ENCODE data around the gene NOC2L.

NOC2L gene

DNA sequence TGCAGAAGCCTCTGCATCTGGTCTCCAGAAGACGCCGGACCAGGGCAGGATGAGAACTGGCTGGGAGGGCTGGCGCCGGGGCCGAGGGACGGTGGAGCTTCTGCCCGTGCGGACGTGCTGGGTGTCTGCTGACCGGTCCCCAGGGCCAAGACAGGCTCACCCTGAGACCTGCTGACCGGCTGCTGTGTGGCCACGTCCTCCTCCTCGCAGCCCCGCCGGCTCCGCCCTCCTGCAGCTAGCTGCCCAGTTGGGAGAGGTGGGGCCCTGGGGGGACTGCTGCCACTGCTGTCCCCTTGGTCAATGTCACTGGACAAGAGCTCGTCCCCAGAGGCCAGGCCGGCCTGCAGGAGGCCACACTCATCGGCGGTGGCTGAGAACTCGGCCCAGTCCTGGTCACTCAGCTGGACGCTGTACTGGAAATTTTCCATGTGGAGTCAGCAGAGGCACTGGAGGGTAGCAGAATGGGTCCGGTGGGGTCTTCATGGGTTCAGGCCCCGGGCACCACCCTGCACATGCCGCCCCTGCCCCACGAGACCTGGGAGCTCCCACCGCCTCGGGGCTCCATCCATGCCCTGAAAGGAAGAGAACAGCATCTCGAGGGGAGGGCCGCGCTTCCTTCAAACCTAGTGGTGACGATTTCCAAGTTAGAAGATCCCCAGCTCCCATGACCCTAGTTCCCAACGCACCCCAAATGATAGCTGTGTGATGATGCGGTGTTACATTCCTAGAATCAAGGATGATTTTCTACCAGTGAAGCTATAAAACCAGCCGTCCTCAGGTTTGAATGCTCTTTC is 21.7 kb upstream of the NOC2L start:
- TF ChIP-seq, protein P1, sequence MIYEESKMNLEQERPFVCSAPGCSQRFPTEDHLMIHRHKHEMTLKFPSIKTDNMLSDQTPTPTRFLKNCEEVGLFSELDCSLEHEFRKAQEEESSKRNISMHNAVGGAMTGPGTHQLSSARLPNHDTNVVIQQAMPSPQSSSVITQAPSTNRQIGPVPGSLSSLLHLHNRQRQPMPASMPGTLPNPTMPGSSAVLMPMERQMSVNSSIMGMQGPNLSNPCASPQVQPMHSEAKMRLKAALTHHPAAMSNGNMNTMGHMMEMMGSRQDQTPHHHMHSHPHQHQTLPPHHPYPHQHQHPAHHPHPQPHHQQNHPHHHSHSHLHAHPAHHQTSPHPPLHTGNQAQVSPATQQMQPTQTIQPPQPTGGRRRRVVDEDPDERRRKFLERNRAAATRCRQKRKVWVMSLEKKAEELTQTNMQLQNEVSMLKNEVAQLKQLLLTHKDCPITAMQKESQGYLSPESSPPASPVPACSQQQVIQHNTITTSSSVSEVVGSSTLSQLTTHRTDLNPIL (CRISPR knock-in tag; IDR thresholded peaks at IDR 0.05; ENCODE audit: low read depth) = no peak
- TF ChIP-seq ZFP3 (CRISPR knock-in tag; IDR thresholded peaks at IDR 0.05) = no peak
- no peak for TF ChIP-seq GLIS3 (CRISPR knock-in tag; IDR thresholded peaks at IDR 0.05)
- TF ChIP-seq, protein P2, sequence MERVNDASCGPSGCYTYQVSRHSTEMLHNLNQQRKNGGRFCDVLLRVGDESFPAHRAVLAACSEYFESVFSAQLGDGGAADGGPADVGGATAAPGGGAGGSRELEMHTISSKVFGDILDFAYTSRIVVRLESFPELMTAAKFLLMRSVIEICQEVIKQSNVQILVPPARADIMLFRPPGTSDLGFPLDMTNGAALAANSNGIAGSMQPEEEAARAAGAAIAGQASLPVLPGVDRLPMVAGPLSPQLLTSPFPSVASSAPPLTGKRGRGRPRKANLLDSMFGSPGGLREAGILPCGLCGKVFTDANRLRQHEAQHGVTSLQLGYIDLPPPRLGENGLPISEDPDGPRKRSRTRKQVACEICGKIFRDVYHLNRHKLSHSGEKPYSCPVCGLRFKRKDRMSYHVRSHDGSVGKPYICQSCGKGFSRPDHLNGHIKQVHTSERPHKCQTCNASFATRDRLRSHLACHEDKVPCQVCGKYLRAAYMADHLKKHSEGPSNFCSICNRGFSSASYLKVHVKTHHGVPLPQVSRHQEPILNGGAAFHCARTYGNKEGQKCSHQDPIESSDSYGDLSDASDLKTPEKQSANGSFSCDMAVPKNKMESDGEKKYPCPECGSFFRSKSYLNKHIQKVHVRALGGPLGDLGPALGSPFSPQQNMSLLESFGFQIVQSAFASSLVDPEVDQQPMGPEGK (CRISPR knock-in tag; IDR thresholded peaks at IDR 0.05; ENCODE audit: borderline replicate concordance) = no peak
- TF ChIP-seq TSHZ2 (CRISPR knock-in tag; IDR thresholded peaks at IDR 0.05) = no peak
- no peak for TF ChIP-seq CSDC2 (CRISPR knock-in tag; IDR thresholded peaks at IDR 0.05)
- no peak for TF ChIP-seq ZNF565 (CRISPR knock-in tag; conservative IDR thresholded peaks at IDR 0.05; ENCODE audit: low read depth)
- TF ChIP-seq OSR1 (CRISPR knock-in tag; IDR thresholded peaks at IDR 0.05) = no peak
- TF ChIP-seq TCF4 (CRISPR knock-in tag; IDR thresholded peaks at IDR 0.05; ENCODE audit: borderline replicate concordance) = no peak
- TF ChIP-seq TOX (CRISPR knock-in tag; IDR thresholded peaks at IDR 0.05; ENCODE audit: borderline replicate concordance) = no peak
- no peak for TF ChIP-seq CSRNP3 (CRISPR knock-in tag; IDR thresholded peaks at IDR 0.05)

DNA sequence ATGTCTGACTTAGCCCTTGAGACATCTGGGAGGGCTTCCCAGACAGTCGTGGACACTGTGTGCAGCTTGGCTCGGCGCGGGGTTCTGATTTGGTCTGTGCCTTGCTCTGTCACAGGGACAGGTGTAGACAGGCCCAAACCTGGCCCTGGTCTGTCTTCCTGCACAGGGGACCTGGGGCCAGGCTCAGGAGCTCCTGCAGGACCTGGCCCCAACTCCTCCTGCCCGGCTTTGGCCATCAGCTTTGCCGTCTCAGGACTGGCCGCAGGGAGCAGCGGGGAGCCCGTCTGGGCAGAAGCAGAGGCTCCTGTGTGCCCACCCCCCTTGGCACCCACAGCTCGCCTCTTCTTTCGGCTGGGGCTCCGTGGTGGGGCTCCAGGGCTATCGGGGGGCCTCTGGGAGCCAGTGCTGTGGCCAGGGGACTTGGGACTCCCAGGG is 21.1 kb upstream of the NOC2L start:
- ATAC-seq = 0 out of 3 replicates have a peak, but pooled peaks have one; percentile 4
- TF ChIP-seq GLIS3 (CRISPR knock-in tag; IDR thresholded peaks at IDR 0.05) (no peak), ZFP30 (CRISPR knock-in tag; IDR thresholded peaks at IDR 0.05) (no peak), ZNF565 (CRISPR knock-in tag; conservative IDR thresholded peaks at IDR 0.05; ENCODE audit: low read depth) (no peak), ZC3H10 (CRISPR knock-in tag; IDR thresholded peaks at IDR 0.05) (no peak), TSHZ2 (CRISPR knock-in tag; IDR thresholded peaks at IDR 0.05) (no peak)

More for the DNA sequence above, 21.7 kb upstream of the NOC2L start:
- ATAC-seq = no peak

DNA sequence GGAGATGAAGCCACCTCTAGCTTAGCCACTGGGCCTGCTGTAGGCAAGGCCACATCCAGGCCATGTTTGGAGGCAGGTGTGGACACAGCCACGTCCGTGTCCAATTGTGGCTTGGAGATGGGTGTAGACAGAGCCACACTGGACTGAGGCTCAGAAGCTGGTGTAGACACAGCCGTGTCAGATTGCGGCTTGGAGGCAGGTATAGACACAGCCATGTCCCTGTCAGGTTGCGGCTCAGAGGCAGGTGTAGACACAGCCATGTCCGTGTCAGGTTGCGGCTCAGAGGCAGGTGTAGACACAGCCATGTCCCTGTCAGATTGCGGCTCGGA is 20.7 kb upstream of the NOC2L start:
- no peak for TF ChIP-seq PPARA (CRISPR knock-in tag; IDR thresholded peaks at IDR 0.05; ENCODE audit: borderline replicate concordance)
- no peak for TF ChIP-seq CSRNP3 (CRISPR knock-in tag; IDR thresholded peaks at IDR 0.05)
- no peak for TF ChIP-seq ESRRG (CRISPR knock-in tag; IDR thresholded peaks at IDR 0.05)
- no peak for TF ChIP-seq GLIS3 (CRISPR knock-in tag; IDR thresholded peaks at IDR 0.05)
- no peak for TF ChIP-seq SNAI2 (CRISPR knock-in tag; IDR thresholded peaks at IDR 0.05)
- no peak for TF ChIP-seq ZNF70 (CRISPR knock-in tag; IDR thresholded peaks at IDR 0.05)
- TF ChIP-seq OSR1 (CRISPR knock-in tag; IDR thresholded peaks at IDR 0.05) = no peak
- no peak for TF ChIP-seq RARB (CRISPR knock-in tag; IDR thresholded peaks at IDR 0.05)
- no peak for TF ChIP-seq ZNF565 (CRISPR knock-in tag; conservative IDR thresholded peaks at IDR 0.05; ENCODE audit: low read depth)
- TF ChIP-seq, protein P2 (CRISPR knock-in tag; IDR thresholded peaks at IDR 0.05; ENCODE audit: borderline replicate concordance) = no peak
- no peak for ATAC-seq

Measured in SK-N-SH treated with all-trans-retinoic acid at 6 μM for 48 hours (cell line).